SIG-M5 treated with dmso at 0.1 percent for 504 hours (cell line): ENCODE data around the gene FAM133A.
A peak's percentile ranks its signal among the peaks of the same experiment; 100 is the strongest.

Source experiments
- DNase-seq: peaks from one replicate; lab custom pipeline; 2025; ENCODE audit not compliant: unreplicated experiment; lab: John Stamatoyannopoulos, UW

Gene FAM133A

GRCh38 chrX:93673869-93674271, at the start of gene FAM133A:
Gene FAM133A, plus strand, starts transcription at chrX:93674206. Its CDS starts 35,214 bp downstream, at chrX:93709420.
- DNase-seq = no peak

- no peak for DNase-seq
These were observed 36.4 kb upstream of the FAM133A start for GRCh38 chrX:93637591-93637990.

DNA sequence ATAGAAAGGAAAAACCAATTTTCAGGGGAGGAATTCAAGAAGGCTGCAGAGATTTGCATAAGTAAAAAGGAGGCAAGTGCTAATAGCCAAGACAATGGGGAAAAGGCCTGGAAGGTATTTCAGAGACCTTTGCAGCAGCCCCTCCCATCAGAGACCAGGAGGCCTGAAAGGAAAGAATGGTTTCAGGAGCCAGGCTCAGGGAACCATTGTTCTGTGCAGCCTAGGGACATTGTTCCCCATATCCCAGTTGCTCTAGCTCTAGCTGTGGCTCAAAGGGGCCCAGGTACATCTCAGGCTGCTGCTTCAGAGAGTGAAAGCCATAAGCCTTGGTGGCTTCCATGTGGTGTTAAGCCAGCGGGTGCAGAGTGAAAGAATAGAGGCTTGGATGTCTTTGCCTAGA, 24.6 kb upstream of the FAM133A start:
- DNase-seq = no peak

DNA sequence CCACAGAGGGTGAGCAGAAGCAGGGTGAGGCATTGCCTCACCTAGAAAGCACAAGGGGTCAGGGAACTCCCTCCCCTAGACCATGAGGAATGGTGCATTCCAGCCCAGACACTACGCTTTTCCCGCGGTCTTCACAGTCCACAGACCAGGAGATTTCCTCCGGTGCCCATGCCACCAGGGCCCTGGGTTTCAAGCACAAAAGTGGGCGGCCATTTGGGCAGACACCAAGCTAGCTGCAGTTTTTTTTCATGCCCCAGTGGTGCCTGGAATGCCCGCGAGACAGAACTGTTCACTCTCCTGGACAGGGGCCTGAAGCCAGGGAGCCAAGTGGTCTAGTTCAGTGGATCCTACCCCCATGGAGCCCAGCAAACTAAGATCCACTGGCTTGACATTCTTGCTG, 13.4 kb upstream of the FAM133A start:
- DNase-seq = no peak

DNA sequence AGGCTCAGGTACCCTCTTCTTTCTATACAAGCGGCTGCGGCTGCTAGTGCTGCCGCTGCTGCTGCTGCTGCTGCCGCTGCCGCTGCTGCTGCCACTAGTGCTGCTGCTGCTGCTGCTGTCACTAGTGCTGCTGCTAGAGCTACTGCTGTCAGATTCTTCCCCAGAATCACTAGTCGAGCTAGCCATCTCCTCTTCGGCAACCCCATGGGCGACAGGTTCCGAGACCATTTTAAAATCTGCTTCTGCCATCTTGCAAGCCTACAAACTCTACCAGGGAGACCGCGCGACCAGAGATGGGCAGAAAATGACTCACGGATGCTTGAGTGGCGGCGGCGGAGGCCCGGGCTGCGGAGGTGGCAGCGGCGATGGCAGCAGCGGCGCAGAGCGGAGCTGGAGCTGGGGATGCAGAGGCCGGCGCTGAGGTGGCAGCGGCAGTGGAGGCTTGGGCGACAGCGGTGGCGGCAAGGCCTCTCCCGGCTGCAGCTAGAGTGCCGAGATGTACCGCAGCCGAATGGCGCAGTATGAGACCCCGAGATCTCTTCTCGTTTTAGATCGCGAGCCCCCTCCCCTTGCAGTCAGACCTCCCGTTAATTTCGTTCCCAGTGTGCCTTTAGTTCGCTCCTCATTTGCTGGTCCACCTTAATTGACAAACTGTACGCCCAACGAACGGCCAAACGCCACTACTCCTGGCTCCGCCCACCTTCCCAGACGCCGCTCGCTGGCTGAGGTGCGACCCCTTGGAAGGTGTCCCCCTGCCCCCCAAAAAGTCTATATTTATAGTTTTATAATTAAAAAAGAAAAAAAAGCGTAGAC, 744 bp upstream of the FAM133A start, which contains the start of gene NAP1L3:
Gene NAP1L3 (minus strand): TSS at position 523 of the 813 bp plus-strand sequence. CDS start 274 bp downstream, at position 249.
- DNase-seq = peak; percentile 11

- no peak for DNase-seq
These were observed 22.0 kb downstream of the FAM133A start for GRCh38 chrX:93695981-93696380.

DNA sequence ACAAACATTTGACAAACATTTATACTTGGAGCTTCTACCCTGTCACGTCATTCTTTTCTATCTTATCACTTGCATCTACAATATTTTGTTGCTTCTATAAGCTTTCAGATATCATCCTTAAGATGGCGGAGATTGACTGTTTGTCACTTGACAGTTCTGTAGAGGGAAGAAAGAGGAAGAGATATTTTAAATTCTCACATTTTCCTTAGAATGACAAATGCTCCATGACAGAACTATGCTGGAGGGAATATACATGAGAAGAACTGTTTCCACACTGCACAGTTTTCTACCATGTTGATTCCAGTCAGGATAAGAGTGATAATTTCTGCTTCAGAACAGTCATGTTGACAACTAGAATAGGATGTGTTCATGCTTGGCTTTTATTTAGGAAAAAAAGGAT, 29.7 kb downstream of the FAM133A start:
- DNase-seq = no peak

GRCh38 chrX:93711076-93711475, 37.1 kb downstream of the FAM133A start:
- no peak for DNase-seq

DNA sequence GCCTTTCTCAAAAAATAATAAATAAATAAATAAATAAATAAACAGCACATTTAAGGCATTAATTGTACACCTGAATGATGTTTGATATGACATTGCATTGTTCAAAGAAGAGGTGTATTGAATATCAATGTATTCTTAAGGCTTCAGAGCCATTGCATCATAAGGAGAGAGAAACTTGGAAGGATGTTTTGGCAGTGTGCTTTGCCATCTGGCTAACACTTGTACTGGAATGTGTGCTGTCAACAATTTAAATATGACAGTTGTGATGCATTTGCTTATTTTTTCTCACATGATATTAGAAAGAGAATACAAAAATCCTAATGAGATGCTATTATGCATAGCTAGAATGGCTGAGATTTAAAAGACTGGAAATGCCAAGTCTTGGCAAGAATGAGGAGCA, 67.8 kb downstream of the FAM133A start:
- no peak for DNase-seq

GRCh38 chrX:93760163-93760562, 86.2 kb downstream of the FAM133A start:
- DNase-seq = no peak
